ENCODE data around the gene EFCAB6.

EFCAB6 gene

DNA sequence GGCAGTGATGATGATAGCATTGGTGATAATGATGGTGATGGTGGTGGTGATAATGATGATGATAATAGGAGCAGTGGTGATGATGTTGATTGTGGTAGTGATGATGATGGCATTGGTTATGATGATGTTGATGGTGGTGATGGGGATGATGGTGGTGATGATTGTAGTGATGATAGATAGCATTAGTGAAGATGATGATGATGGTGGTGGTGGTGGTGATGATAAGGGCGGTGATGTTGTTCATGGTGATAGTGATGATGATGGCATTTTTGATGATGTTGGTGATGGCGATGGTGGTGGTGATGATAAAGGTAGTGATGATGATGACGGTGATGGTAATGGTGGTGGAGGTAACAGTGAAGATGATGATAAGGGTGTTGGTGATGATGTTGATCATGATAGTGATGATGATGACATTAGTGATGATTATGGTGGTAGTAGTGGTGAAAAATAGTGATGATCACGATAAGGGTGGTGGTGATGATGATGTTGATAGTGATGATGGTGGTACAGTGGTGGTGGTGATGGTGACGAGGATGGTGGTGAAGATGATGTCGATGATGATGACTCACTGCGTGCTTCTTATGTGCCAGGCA is 307.3 kb downstream of the EFCAB6 start:
- Histone ChIP-seq H3K4me3 (ENCODE audit: low read depth, low read length, poor library complexity, severe bottlenecking) (no peak overlapping the region), H3K9ac (ENCODE audit: low read length) (no peak overlapping the region), H3K4me2 (ENCODE audit: low read length) (no peak overlapping the region), H4K20me1 (ENCODE audit: insufficient read depth, low read length) (no peaks in the 10 kb centered on the region), H3K79me2 (ENCODE audit: insufficient read depth, low read length) (no peaks in the 10 kb centered on the region), H3K36me3 (ENCODE audit: insufficient read depth, low read length) (no peaks in the 10 kb centered on the region), H3K9me3 (ENCODE audit: low read length) (no peaks in the 10 kb centered on the region), H3K9me2 (ENCODE audit: low read depth, low read length) (no peaks in the 10 kb centered on the region), H2AFZ (ENCODE audit: low read length) (no peak overlapping the region), H3F3A (ENCODE audit: insufficient read depth, low read length) (no peaks in the 10 kb centered on the region), H3K4me1 (ENCODE audit: insufficient read depth, low read length, severe bottlenecking) (no peaks in the 10 kb centered on the region), H3K27ac (ENCODE audit: low read depth, low read length, poor library complexity, severe bottlenecking) (no peak overlapping the region), H3K27me3 (ENCODE audit: insufficient read depth, low read length) (no peaks in the 10 kb centered on the region)
- TF ChIP-seq, protein P1, sequence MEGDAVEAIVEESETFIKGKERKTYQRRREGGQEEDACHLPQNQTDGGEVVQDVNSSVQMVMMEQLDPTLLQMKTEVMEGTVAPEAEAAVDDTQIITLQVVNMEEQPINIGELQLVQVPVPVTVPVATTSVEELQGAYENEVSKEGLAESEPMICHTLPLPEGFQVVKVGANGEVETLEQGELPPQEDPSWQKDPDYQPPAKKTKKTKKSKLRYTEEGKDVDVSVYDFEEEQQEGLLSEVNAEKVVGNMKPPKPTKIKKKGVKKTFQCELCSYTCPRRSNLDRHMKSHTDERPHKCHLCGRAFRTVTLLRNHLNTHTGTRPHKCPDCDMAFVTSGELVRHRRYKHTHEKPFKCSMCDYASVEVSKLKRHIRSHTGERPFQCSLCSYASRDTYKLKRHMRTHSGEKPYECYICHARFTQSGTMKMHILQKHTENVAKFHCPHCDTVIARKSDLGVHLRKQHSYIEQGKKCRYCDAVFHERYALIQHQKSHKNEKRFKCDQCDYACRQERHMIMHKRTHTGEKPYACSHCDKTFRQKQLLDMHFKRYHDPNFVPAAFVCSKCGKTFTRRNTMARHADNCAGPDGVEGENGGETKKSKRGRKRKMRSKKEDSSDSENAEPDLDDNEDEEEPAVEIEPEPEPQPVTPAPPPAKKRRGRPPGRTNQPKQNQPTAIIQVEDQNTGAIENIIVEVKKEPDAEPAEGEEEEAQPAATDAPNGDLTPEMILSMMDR (IDR thresholded peaks at IDR 0.05; ENCODE audit: low read length): no peak
- TF ChIP-seq EZH2 (IDR thresholded peaks at IDR 0.05; ENCODE audit: borderline replicate concordance, low read length): no peak

DNA sequence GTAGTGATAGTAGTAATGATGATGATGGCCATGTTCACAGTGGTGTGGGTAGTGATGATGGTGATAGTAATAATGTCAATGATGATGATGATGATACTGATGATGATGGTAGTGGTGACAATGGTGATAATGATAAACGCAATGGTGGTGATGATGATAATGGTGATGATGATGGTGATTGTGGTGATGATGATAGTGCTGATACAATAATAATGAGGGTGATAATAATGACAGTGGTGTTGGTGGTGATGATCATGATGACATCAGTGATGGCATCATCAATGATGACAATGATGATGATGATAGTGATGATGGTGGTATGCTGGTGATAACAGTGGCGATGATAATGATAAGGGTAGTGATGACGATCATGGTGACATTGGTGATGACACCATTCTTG is 308.0 kb downstream of the EFCAB6 start:
- H3K9me3 ChIP-seq (ENCODE audit: low read length): no peaks in the 10 kb centered on the region

DNA sequence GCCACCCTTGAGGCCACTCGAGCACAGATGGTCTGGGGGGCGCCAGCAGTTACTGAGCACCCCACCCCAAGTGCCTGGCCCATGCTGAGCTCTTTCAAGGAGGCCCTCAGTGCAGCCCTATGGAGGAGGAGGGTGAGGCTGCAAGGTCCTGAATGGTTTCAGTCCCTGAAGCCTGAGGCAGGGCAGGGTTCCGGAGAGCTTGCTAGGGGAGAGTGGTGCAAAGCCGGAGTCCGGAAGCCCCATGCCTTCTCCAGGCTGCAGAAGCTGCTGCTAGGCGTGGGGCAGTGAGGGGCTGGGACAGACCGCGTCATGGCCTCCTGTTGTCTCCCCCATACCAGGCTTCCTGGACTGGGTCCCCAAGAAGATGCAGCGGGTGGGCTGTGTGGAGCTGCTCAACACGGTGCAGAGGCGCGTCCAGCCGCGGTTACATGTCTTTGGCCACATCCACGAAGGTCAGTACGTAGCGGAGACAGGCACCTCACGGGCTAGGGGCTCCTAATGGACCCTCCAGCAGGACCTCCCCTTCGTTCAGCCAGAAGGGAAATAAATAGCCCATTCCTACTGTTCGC is 309.7 kb downstream of the EFCAB6 start:
- H3K4me2 ChIP-seq (ENCODE audit: low read length): no peak overlapping the region
- H3K36me3 ChIP-seq (ENCODE audit: insufficient read depth, low read length): no peaks in the 10 kb centered on the region
- H2AFZ ChIP-seq (ENCODE audit: low read length): no peak overlapping the region
- no peaks in the 10 kb centered on the region for H3K9me3 ChIP-seq (ENCODE audit: low read length)
- no peaks in the 10 kb centered on the region for H3K79me2 ChIP-seq (ENCODE audit: insufficient read depth, low read length)
- no peak overlapping the region for H3K4me3 ChIP-seq (ENCODE audit: low read depth, low read length, poor library complexity, severe bottlenecking)
- no peak overlapping the region for H3K9ac ChIP-seq (ENCODE audit: low read length)
- TF ChIP-seq EZH2 (IDR thresholded peaks at IDR 0.05; ENCODE audit: borderline replicate concordance, low read length): no peak
- TF ChIP-seq, protein P1 (IDR thresholded peaks at IDR 0.05; ENCODE audit: low read length): no peak
- H3K27me3 ChIP-seq (ENCODE audit: insufficient read depth, low read length): no peaks in the 10 kb centered on the region
- no peaks in the 10 kb centered on the region for H3F3A ChIP-seq (ENCODE audit: insufficient read depth, low read length)
- no peaks in the 10 kb centered on the region for H3K9me2 ChIP-seq (ENCODE audit: low read depth, low read length)
- no peaks in the 10 kb centered on the region for H4K20me1 ChIP-seq (ENCODE audit: insufficient read depth, low read length)
- H3K4me1 ChIP-seq (ENCODE audit: insufficient read depth, low read length, severe bottlenecking): no peaks in the 10 kb centered on the region
- H3K27ac ChIP-seq (ENCODE audit: low read depth, low read length, poor library complexity, severe bottlenecking): no peak overlapping the region

More for the DNA sequence above, 308.0 kb downstream of the EFCAB6 start:
- no peak for TF ChIP-seq EZH2 (IDR thresholded peaks at IDR 0.05; ENCODE audit: borderline replicate concordance, low read length)
- TF ChIP-seq, protein P1 (IDR thresholded peaks at IDR 0.05; ENCODE audit: low read length): no peak
- no peak overlapping the region for H3K4me3 ChIP-seq (ENCODE audit: low read depth, low read length, poor library complexity, severe bottlenecking)
- H3K36me3 ChIP-seq (ENCODE audit: insufficient read depth, low read length): no peaks in the 10 kb centered on the region
- no peaks in the 10 kb centered on the region for H3K79me2 ChIP-seq (ENCODE audit: insufficient read depth, low read length)
- no peaks in the 10 kb centered on the region for H4K20me1 ChIP-seq (ENCODE audit: insufficient read depth, low read length)
- no peak overlapping the region for H3K9ac ChIP-seq (ENCODE audit: low read length)
- no peaks in the 10 kb centered on the region for H3K9me2 ChIP-seq (ENCODE audit: low read depth, low read length)
- H3K27me3 ChIP-seq (ENCODE audit: insufficient read depth, low read length): no peaks in the 10 kb centered on the region
- H3K27ac ChIP-seq (ENCODE audit: low read depth, low read length, poor library complexity, severe bottlenecking): no peak overlapping the region
- H3K4me2 ChIP-seq (ENCODE audit: low read length): no peak overlapping the region
- H2AFZ ChIP-seq (ENCODE audit: low read length): no peak overlapping the region
- no peaks in the 10 kb centered on the region for H3K4me1 ChIP-seq (ENCODE audit: insufficient read depth, low read length, severe bottlenecking)
- no peaks in the 10 kb centered on the region for H3F3A ChIP-seq (ENCODE audit: insufficient read depth, low read length)
